HG02798 (cell line): ENCODE measurements around the gene KHDRBS2.
A peak's percentile ranks its signal among the peaks of the same experiment; 100 is the strongest.

Source experiments
- ATAC-seq: cut with Tn5 transposase; IDR thresholded peaks from one replicate; pipeline ENCODE4 v1.9.1; 2021; ENCODE audit warnings: mild to moderate bottlenecking; ENCODE audit not compliant: unreplicated experiment, poor library complexity

The KHDRBS2 gene

GRCh38 chr6:62192593-62192992, 93.4 kb downstream of the KHDRBS2 start:
- ATAC-seq = no peak

- no peak for ATAC-seq
These were observed 110.8 kb downstream of the KHDRBS2 start for GRCh38 chr6:62175195-62175594.

GRCh38 chr6:62174548-62174947, 111.5 kb downstream of the KHDRBS2 start:
- ATAC-seq = no peak

- ATAC-seq = no peak
These were observed 118.3 kb downstream of the KHDRBS2 start for GRCh38 chr6:62167736-62168135.

- ATAC-seq = no peak
These were observed 123.2 kb downstream of the KHDRBS2 start for GRCh38 chr6:62162858-62163257.

- no peak for ATAC-seq
These were observed 133.2 kb downstream of the KHDRBS2 start for GRCh38 chr6:62152796-62153195.

GRCh38 chr6:62150048-62150663, 135.9 kb downstream of the KHDRBS2 start:
- peak; percentile 83 for ATAC-seq

GRCh38 chr6:62146954-62147853, 138.8 kb downstream of the KHDRBS2 start:
- no peak for ATAC-seq

GRCh38 chr6:62129127-62129526, 156.9 kb downstream of the KHDRBS2 start:
- ATAC-seq = no peak

GRCh38 chr6:62119401-62119800, 166.6 kb downstream of the KHDRBS2 start:
- no peak for ATAC-seq

- no peak for ATAC-seq
These were observed 182.7 kb downstream of the KHDRBS2 start for GRCh38 chr6:62103186-62103859.

- no peak for ATAC-seq
These were observed 183.6 kb downstream of the KHDRBS2 start for GRCh38 chr6:62102387-62102786.

GRCh38 chr6:62090442-62091229, 195.4 kb downstream of the KHDRBS2 start:
- ATAC-seq = no peak

- no peak for ATAC-seq
These were observed 196.2 kb downstream of the KHDRBS2 start for GRCh38 chr6:62089781-62090180.

GRCh38 chr6:62086047-62086446, 200.0 kb downstream of the KHDRBS2 start:
- ATAC-seq = no peak

GRCh38 chr6:62075869-62076268, 210.2 kb downstream of the KHDRBS2 start:
- ATAC-seq = no peak

- no peak for ATAC-seq
These were observed 226.1 kb downstream of the KHDRBS2 start for GRCh38 chr6:62059901-62060300.

GRCh38 chr6:62057300-62057699, 228.7 kb downstream of the KHDRBS2 start:
- no peak for ATAC-seq

- no peak for ATAC-seq
These were observed 240.5 kb downstream of the KHDRBS2 start for GRCh38 chr6:62045502-62045901.

- no peak for ATAC-seq
These were observed 242.9 kb downstream of the KHDRBS2 start for GRCh38 chr6:62043084-62043483.
